ENCODE data around the gene ATIC. TPM values are rescaled to one million over a fixed set of nuclear protein-coding genes. Genes with fewer than 3 reads are reported as not detected.

ATIC gene
- total RNA-seq, 1 experiment from 2014 or later = 297 TPM

DNA sequence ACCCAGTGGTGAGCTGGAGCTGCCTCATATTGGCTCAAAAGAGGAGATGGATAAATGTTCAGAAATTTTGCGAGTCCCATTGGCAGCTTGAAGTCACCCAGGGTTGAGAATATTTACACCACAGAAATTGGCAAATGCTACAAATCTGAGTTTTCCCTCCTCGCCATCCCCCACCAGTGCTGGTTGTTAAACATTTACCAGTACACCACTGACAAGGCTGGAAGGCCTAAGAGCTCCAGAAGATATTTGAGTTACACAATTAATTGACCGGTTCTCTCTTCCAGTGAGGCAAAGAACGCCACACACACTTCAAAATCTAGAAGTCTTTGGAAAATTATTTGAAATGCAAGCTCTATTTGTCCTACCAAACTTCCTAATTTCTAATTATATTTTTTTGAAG is 47.5 kb upstream of the ATIC start:
- no peak overlapping the region for H3K4me3 Mint-ChIP-seq (ENCODE audit: unreplicated experiment)
- CTCF ChIA-PET = no interaction called here
- TF ChIP-seq, protein P1, sequence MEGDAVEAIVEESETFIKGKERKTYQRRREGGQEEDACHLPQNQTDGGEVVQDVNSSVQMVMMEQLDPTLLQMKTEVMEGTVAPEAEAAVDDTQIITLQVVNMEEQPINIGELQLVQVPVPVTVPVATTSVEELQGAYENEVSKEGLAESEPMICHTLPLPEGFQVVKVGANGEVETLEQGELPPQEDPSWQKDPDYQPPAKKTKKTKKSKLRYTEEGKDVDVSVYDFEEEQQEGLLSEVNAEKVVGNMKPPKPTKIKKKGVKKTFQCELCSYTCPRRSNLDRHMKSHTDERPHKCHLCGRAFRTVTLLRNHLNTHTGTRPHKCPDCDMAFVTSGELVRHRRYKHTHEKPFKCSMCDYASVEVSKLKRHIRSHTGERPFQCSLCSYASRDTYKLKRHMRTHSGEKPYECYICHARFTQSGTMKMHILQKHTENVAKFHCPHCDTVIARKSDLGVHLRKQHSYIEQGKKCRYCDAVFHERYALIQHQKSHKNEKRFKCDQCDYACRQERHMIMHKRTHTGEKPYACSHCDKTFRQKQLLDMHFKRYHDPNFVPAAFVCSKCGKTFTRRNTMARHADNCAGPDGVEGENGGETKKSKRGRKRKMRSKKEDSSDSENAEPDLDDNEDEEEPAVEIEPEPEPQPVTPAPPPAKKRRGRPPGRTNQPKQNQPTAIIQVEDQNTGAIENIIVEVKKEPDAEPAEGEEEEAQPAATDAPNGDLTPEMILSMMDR (IDR thresholded peaks at IDR 0.05; ENCODE audit: unreplicated experiment) = no peak
- BruUV-seq (replicated peaks) = no TSS peak
- H3K4me1 Mint-ChIP-seq (ENCODE audit: insufficient read depth, unreplicated experiment) = no peaks in the 10 kb centered on the region
- H3K27me3 Mint-ChIP-seq (ENCODE audit: insufficient read depth, unreplicated experiment) = no peaks in the 10 kb centered on the region
- H3K9me3 Mint-ChIP-seq (ENCODE audit: unreplicated experiment) = no peaks in the 10 kb centered on the region
- intact Hi-C loops (cut with micrococcal nuclease) = loop anchor here (10.0 kb wide), 1 partner anchor 1460 kb away; no protein-coding TSS in a partner anchor
- POLR2A ChIA-PET = interaction anchor here (1.0 kb wide), 1 partner anchor 127 kb away, joined by 3 read pairs; no protein-coding TSS in a partner anchor
- no peak for DNase-seq (ENCODE audit: unreplicated experiment)
- no peaks in the 10 kb centered on the region for H3K36me3 Mint-ChIP-seq (ENCODE audit: insufficient read depth, unreplicated experiment)
- no peak overlapping the region for H3K27ac Mint-ChIP-seq (ENCODE audit: low read depth, unreplicated experiment)

- POLR2A ChIA-PET = interaction anchor here (0.6 to 1.7 kb wide), 7 partner anchors 13 to 1768 kb away, joined by 3 to 7 read pairs (median 4); partner anchors contain the start of gene ABCA12
- DNase-seq (ENCODE audit: unreplicated experiment) = peak; percentile 87
- intact Hi-C loops (cut with micrococcal nuclease) = loop anchor here (1.0 to 10.0 kb wide), 4 partner anchors 43 to 1465 kb away; partner anchors contain the start of gene ATIC
- H3K27me3 Mint-ChIP-seq (ENCODE audit: insufficient read depth, unreplicated experiment) = no peaks in the 10 kb centered on the region
- H3K4me3 Mint-ChIP-seq (ENCODE audit: unreplicated experiment) = no peak overlapping the region
- no peaks in the 10 kb centered on the region for H3K9me3 Mint-ChIP-seq (ENCODE audit: unreplicated experiment)
- TF ChIP-seq, protein P1 (IDR thresholded peaks at IDR 0.05; ENCODE audit: unreplicated experiment) = peak; percentile 74
- H3K4me1 Mint-ChIP-seq (ENCODE audit: insufficient read depth, unreplicated experiment) = no peaks in the 10 kb centered on the region
- no peaks in the 10 kb centered on the region for H3K36me3 Mint-ChIP-seq (ENCODE audit: insufficient read depth, unreplicated experiment)
- CTCF ChIA-PET = interaction anchor here (0.6 to 1.8 kb wide), 56 partner anchors 9 to 1572 kb away, joined by 3 to 16 read pairs (median 4); no protein-coding TSS in a partner anchor
- H3K27ac Mint-ChIP-seq (ENCODE audit: low read depth, unreplicated experiment) = peak overlapping the region; percentile 49
- no TSS peak for BruUV-seq (replicated peaks)
These were observed 42.3 kb upstream of the ATIC start for GRCh38 chr2:215269397-215270117.

DNA sequence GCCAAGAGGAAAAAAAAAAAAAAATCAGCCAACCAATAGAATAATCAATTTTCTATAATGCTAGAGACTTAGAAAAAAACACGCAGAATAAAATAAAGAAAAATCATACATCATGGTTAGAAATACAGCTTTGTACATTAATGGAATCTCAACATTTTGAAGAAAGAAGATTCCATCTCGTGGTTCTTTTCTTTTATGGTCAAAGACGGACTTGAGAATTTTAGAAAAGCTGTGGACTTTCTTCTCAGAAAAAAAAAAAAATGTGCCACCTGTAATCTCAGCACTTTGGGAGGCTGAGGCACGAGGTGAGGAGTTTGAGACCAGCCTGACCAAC is 41.8 kb upstream of the ATIC start:
- intact Hi-C loops (cut with micrococcal nuclease) = loop anchor here (5.0 kb wide), 1 partner anchor 42 kb away; the partner anchor contains the start of gene ATIC
- no peaks in the 10 kb centered on the region for H3K27me3 Mint-ChIP-seq (ENCODE audit: insufficient read depth, unreplicated experiment)
- no peaks in the 10 kb centered on the region for H3K4me1 Mint-ChIP-seq (ENCODE audit: insufficient read depth, unreplicated experiment)
- H3K36me3 Mint-ChIP-seq (ENCODE audit: insufficient read depth, unreplicated experiment) = no peaks in the 10 kb centered on the region
- no TSS peak for BruUV-seq (replicated peaks)
- no peak for DNase-seq (ENCODE audit: unreplicated experiment)
- POLR2A ChIA-PET = interaction anchor here (0.6 to 1.7 kb wide), 7 partner anchors 13 to 1769 kb away, joined by 3 to 7 read pairs (median 4); partner anchors contain the start of gene ABCA12
- H3K4me3 Mint-ChIP-seq (ENCODE audit: unreplicated experiment) = no peak overlapping the region
- no peaks in the 10 kb centered on the region for H3K9me3 Mint-ChIP-seq (ENCODE audit: unreplicated experiment)
- CTCF ChIA-PET = interaction anchor here (0.6 to 1.8 kb wide), 45 partner anchors 9 to 1573 kb away, joined by 3 to 16 read pairs (median 5); no protein-coding TSS in a partner anchor
- peak overlapping the region; percentile 49 for H3K27ac Mint-ChIP-seq (ENCODE audit: low read depth, unreplicated experiment)
- TF ChIP-seq, protein P1 (IDR thresholded peaks at IDR 0.05; ENCODE audit: unreplicated experiment) = no peak

- POLR2A ChIA-PET = interaction anchor here (2.4 kb wide), 1 partner anchor 166 kb away, joined by 7 read pairs; no protein-coding TSS in a partner anchor
- H3K9me3 Mint-ChIP-seq (ENCODE audit: unreplicated experiment) = no peaks in the 10 kb centered on the region
- no peak for DNase-seq (ENCODE audit: unreplicated experiment)
- no peak overlapping the region for H3K4me3 Mint-ChIP-seq (ENCODE audit: unreplicated experiment)
- no peaks in the 10 kb centered on the region for H3K36me3 Mint-ChIP-seq (ENCODE audit: insufficient read depth, unreplicated experiment)
- H3K4me1 Mint-ChIP-seq (ENCODE audit: insufficient read depth, unreplicated experiment) = no peaks in the 10 kb centered on the region
- TF ChIP-seq, protein P1 (IDR thresholded peaks at IDR 0.05; ENCODE audit: unreplicated experiment) = no peak
- no TSS peak for BruUV-seq (replicated peaks)
- no peaks in the 10 kb centered on the region for H3K27me3 Mint-ChIP-seq (ENCODE audit: insufficient read depth, unreplicated experiment)
- CTCF ChIA-PET = interaction anchor here (0.5 to 1.6 kb wide), 13 partner anchors 11 to 387 kb away, joined by 3 to 11 read pairs (median 3); no protein-coding TSS in a partner anchor
- H3K27ac Mint-ChIP-seq (ENCODE audit: low read depth, unreplicated experiment) = no peak overlapping the region
- intact Hi-C loops (cut with micrococcal nuclease) = loop anchor here (5.0 kb wide), 1 partner anchor 41 kb away; the partner anchor contains the start of gene ATIC
These were observed 40.4 kb upstream of the ATIC start for GRCh38 chr2:215271446-215271845.
